WTC11 (cell line): ENCODE measurements around the gene TP53I3.

Experiments
- ATF2 ChIP-seq: sonication (generic); formaldehyde crosslinking; IDR thresholded peaks from 2 replicates; pipeline ENCODE4 v1.8.1; 2022; ENCODE audit warnings: low read depth, missing genetic modification reagents, borderline replicate concordance
- CDX4 ChIP-seq: fragments of 250-450 bp; sonication (Bioruptor Pico); IDR thresholded peaks from 2 replicates; pipeline ENCODE4 v1.9.0; 2021; ENCODE audit warnings: moderate library complexity, mild to moderate bottlenecking, inconsistent platforms, borderline replicate concordance
- CREB1 ChIP-seq: sonication (generic); formaldehyde crosslinking; IDR thresholded peaks from 2 replicates; pipeline ENCODE4 v1.8.0; 2023; ENCODE audit warnings: mild to moderate bottlenecking, missing genetic modification reagents
- CTCF ChIP-seq: fragments of 200-600 bp; IDR thresholded peaks from 2 replicates; pipeline ENCODE4 v1.8.0; 2022; ENCODE audit warnings: antibody characterized with exemption
- ETV6 ChIP-seq: sonication (generic); formaldehyde crosslinking; IDR thresholded peaks from 2 replicates; pipeline ENCODE4 v1.8.1; 2022; ENCODE audit warnings: mild to moderate bottlenecking, missing genetic modification reagents
- FOXJ3 ChIP-seq: sonication (generic); formaldehyde crosslinking; IDR thresholded peaks from 2 replicates; pipeline ENCODE4 v1.9.0; 2021; ENCODE audit warnings: missing genetic modification reagents, mild to moderate bottlenecking, borderline replicate concordance
- KAT7 ChIP-seq: sonication (generic); formaldehyde crosslinking; IDR thresholded peaks from 2 replicates; pipeline ENCODE4 v1.8.1; 2023; ENCODE audit warnings: missing genetic modification reagents, mild to moderate bottlenecking, borderline replicate concordance
- NR3C1 ChIP-seq: sonication (generic); formaldehyde crosslinking; conservative IDR thresholded peaks from 2 replicates; pipeline ENCODE4 v1.8.1; 2023; ENCODE audit warnings: low read depth, mild to moderate bottlenecking, missing genetic modification reagents
- PRRX2 ChIP-seq: fragments of 250-450 bp; sonication (Bioruptor Pico); IDR thresholded peaks from 2 replicates; pipeline ENCODE4 v1.8.0; 2021; ENCODE audit warnings: mild to moderate bottlenecking
- TEAD1 ChIP-seq: sonication (generic); formaldehyde crosslinking; IDR thresholded peaks from 2 replicates; pipeline ENCODE4 v1.8.0; 2022; ENCODE audit warnings: mild to moderate bottlenecking, missing genetic modification reagents
- USF1 ChIP-seq: sonication (generic); formaldehyde crosslinking; IDR thresholded peaks from 2 replicates; pipeline ENCODE4 v1.8.0; 2022; ENCODE audit warnings: mild to moderate bottlenecking, missing genetic modification reagents
- ZNF281 ChIP-seq: sonication (generic); formaldehyde crosslinking; IDR thresholded peaks from 2 replicates; pipeline ENCODE4 v1.8.0; 2023; ENCODE audit warnings: mild to moderate bottlenecking, missing genetic modification reagents
- ZNF512 ChIP-seq: sonication (generic); formaldehyde crosslinking; IDR thresholded peaks from 2 replicates; pipeline ENCODE4 v1.8.1; 2022; ENCODE audit warnings: missing genetic modification reagents, borderline replicate concordance

- TF ChIP-seq CTCF (no peak), ZNF512 (CRISPR knock-in tag) (no peak), NR3C1 (CRISPR knock-in tag) (no peak), USF1 (0 out of 2 replicates have a peak, but pooled peaks have one; percentile 11), FOXJ3 (CRISPR knock-in tag) (no peak), ATF2 (CRISPR knock-in tag) (no peak), PRRX2 (CRISPR knock-in tag) (no peak), KAT7 (CRISPR knock-in tag) (no peak), CDX4 (no peak), ETV6 (CRISPR knock-in tag) (no peak), CREB1 (CRISPR knock-in tag) (no peak), ZNF281 (no peak), TEAD1 (CRISPR knock-in tag) (no peak)
Measured at GRCh38 chr2:24082787-24083566, 1.7 kb downstream of the TP53I3 start.
